ENCODE results near the gene NECAB3.
"Not testable (repeated sequence)": the region's sequence is repeated elsewhere in the genome, so short reads cannot be mapped to it uniquely, and the experiment has no call there.

DNA sequence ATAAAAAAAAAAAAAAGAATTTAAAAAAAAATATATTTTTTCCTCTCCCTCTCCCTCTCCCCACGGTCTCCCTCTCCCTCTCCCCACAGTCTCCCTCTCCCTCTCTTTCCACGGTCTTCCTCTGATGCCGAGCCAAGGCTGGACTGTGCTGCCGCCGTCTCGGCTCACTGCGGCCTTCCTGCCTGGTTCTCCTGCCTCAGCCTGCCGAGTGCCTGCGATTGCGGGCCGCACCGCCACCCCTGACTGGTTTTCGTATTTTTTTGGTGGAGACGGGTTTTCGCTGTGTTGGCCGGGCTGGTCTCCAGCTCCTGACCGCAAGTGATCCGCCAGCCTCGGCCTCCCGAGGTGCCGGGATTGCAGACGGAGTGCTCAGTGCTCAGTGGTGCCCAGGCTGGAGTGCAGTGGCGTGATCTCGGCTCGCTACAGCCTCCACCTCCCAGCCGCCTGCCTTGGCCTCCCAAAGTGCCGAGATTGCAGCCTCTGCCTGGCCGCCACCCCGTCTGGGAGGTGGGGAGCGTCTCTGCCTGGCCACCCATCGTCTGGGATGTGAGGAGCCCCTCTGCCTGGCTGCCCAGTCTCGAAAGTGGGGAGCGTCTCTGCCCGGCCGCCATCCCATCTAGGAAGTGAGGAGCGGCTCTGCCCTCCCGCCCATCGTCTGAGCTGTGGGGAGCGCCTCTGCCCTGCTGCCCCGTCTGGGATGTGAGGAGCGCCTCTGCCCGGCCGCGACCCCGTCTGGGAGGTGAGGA is 26.6 kb upstream of the NECAB3 start:
- TF ChIP-seq YY1 (IDR thresholded peaks at IDR 0.05; ENCODE audit: insufficient read depth, insufficient read length); SUZ12 (IDR thresholded peaks at IDR 0.05; ENCODE audit: extremely low read depth, insufficient read depth, insufficient read length); ZNF274 (IDR thresholded peaks at IDR 0.05; ENCODE audit: low read depth, low read length): not testable (repeated sequence)
